Activated CD4-positive, alpha-beta memory T cell treated with anti-CD3 and anti-CD28 coated beads, Interleukin-2, amount 10 ng/mL, durations not matched to agents 7 days and 5 days (primary cell): ENCODE results near the gene VN1R4. TPM values are rescaled to one million over a fixed set of nuclear protein-coding genes. Genes with fewer than 3 reads are reported as not detected.
"Not testable (repeated sequence)": the region's sequence is repeated elsewhere in the genome, so short reads cannot be mapped to it uniquely, and the experiment has no call there.

Experiments
- CTCF ChIA-PET: fragments of 350-600 bp; sonication (Branson Sonifier 250); formaldehyde crosslinking; loops from one replicate; lab custom pipeline; 2021; ENCODE audit warnings: antibody characterized with exemption, inconsistent platforms; lab: Charles Lee
- POLR2A ChIA-PET: fragments of 350-600 bp; sonication (Branson Sonifier 250); formaldehyde crosslinking; loops from one replicate; lab custom pipeline; 2021; ENCODE audit warnings: antibody characterized with exemption; lab: Charles Lee
- DNase-seq: peaks from one replicate; pipeline ENCODE4 v3.0.0-alpha.2; 2020
- H3K27ac Mint-ChIP-seq: one replicate; pipeline ENCODE4 v1.8.0; 2021; ENCODE audit warnings: mild to moderate bottlenecking, mixed read lengths
- H3K27me3 Mint-ChIP-seq: one replicate; pipeline ENCODE4 v1.8.0; 2021; ENCODE audit warnings: mixed read lengths
- H3K36me3 Mint-ChIP-seq: one replicate; pipeline ENCODE4 v1.8.0; 2021; ENCODE audit warnings: low read depth, mixed read lengths
- H3K4me1 Mint-ChIP-seq: one replicate; pipeline ENCODE4 v1.8.0; 2021; ENCODE audit warnings: mixed read lengths
- H3K4me3 Mint-ChIP-seq: one replicate; pipeline ENCODE4 v1.8.0; 2021; ENCODE audit warnings: mild to moderate bottlenecking, mixed read lengths
- H3K9me3 Mint-ChIP-seq: one replicate; pipeline ENCODE4 v1.8.0; 2021; ENCODE audit warnings: mixed read lengths
- total RNA-seq, 2 experiments: library from RNA; stranded (reverse); gene quantifications; one replicate each; pipeline ENCODE4 v1.2.3, GENCODE V29; 2021

The VN1R4 gene
- total RNA-seq, result not detected

- peaks cover 39% of the 10 kb centered on the region for H3K9me3 Mint-ChIP-seq
- DNase-seq, H3K36me3 Mint-ChIP-seq, H3K4me1 Mint-ChIP-seq, H3K4me3 Mint-ChIP-seq, CTCF ChIA-PET, H3K27me3 Mint-ChIP-seq, H3K27ac Mint-ChIP-seq, POLR2A ChIA-PET: not testable (repeated sequence)
Measured at GRCh38 chr19:53267623-53268022, at the start of gene VN1R4. Gene VN1R4 (minus strand): TSS chr19:53267723. CDS start chr19:53267665, 58 bp downstream.

GRCh38 chr19:53311897-53312296, 44.4 kb upstream of the VN1R4 start:
- no peak overlapping the region for H3K4me3 Mint-ChIP-seq
- H3K27me3 Mint-ChIP-seq, result no peaks in the 10 kb centered on the region
- no peak overlapping the region for H3K27ac Mint-ChIP-seq
- POLR2A ChIA-PET, result no interaction called here
- CTCF ChIA-PET, result no interaction called here
- H3K36me3 Mint-ChIP-seq, result no peaks in the 10 kb centered on the region
- no peaks in the 10 kb centered on the region for H3K4me1 Mint-ChIP-seq
- H3K9me3 Mint-ChIP-seq, result peaks cover 37% of the 10 kb centered on the region
- no peak for DNase-seq

GRCh38 chr19:53311044-53311443, 43.5 kb upstream of the VN1R4 start:
- POLR2A ChIA-PET, result no interaction called here
- CTCF ChIA-PET, result no interaction called here
- Mint-ChIP-seq H3K27ac (no peak overlapping the region), H3K36me3 (no peaks in the 10 kb centered on the region), H3K4me3 (no peak overlapping the region), H3K4me1 (no peaks in the 10 kb centered on the region), H3K9me3 (peaks cover 41% of the 10 kb centered on the region), H3K27me3 (no peaks in the 10 kb centered on the region)
- DNase-seq, result no peak

GRCh38 chr19:53308339-53308811, 40.9 kb upstream of the VN1R4 start:
- no peak overlapping the region for H3K27ac Mint-ChIP-seq
- no peak for DNase-seq
- peaks cover 39% of the 10 kb centered on the region for H3K9me3 Mint-ChIP-seq
- POLR2A ChIA-PET, result no interaction called here
- H3K4me1 Mint-ChIP-seq, result no peaks in the 10 kb centered on the region
- H3K27me3 Mint-ChIP-seq, result no peaks in the 10 kb centered on the region
- no peaks in the 10 kb centered on the region for H3K36me3 Mint-ChIP-seq
- CTCF ChIA-PET, result no interaction called here
- H3K4me3 Mint-ChIP-seq, result no peak overlapping the region

- CTCF ChIA-PET, DNase-seq, H3K4me1 Mint-ChIP-seq, H3K4me3 Mint-ChIP-seq, H3K27me3 Mint-ChIP-seq, POLR2A ChIA-PET, H3K36me3 Mint-ChIP-seq, H3K27ac Mint-ChIP-seq: not testable (repeated sequence)
- H3K9me3 Mint-ChIP-seq, result peaks cover 24% of the 10 kb centered on the region
Measured at GRCh38 chr19:53301341-53301740, 33.8 kb upstream of the VN1R4 start.

- Mint-ChIP-seq H3K4me3 (no peak overlapping the region), H3K27ac (no peak overlapping the region), H3K9me3 (peaks cover 52% of the 10 kb centered on the region), H3K4me1 (no peaks in the 10 kb centered on the region), H3K27me3 (no peaks in the 10 kb centered on the region), H3K36me3 (peaks cover 7% of the 10 kb centered on the region)
- CTCF ChIA-PET, result no interaction called here
- POLR2A ChIA-PET, result no interaction called here
- DNase-seq, result no peak
Measured at GRCh38 chr19:53294786-53295441, 27.4 kb upstream of the VN1R4 start.

- Mint-ChIP-seq H3K27ac (no peak overlapping the region), H3K36me3 (peaks cover 2% of the 10 kb centered on the region), H3K9me3 (peaks cover 60% of the 10 kb centered on the region), H3K4me1 (no peaks in the 10 kb centered on the region), H3K27me3 (no peaks in the 10 kb centered on the region), H3K4me3 (no peak overlapping the region)
- no peak for DNase-seq
- CTCF ChIA-PET, result no interaction called here
- POLR2A ChIA-PET, result no interaction called here
Measured at GRCh38 chr19:53290758-53291549, 23.4 kb upstream of the VN1R4 start.

- DNase-seq, result no peak
Measured at GRCh38 chr19:53285087-53285486, 17.6 kb upstream of the VN1R4 start.

GRCh38 chr19:53281947-53282346, 14.4 kb upstream of the VN1R4 start:
- H3K36me3 Mint-ChIP-seq, DNase-seq, H3K27me3 Mint-ChIP-seq, CTCF ChIA-PET, H3K27ac Mint-ChIP-seq, POLR2A ChIA-PET, H3K4me3 Mint-ChIP-seq, H3K4me1 Mint-ChIP-seq: not testable (repeated sequence)
- H3K9me3 Mint-ChIP-seq, result peaks cover 30% of the 10 kb centered on the region

More at GRCh38 chr19:53285087-53285486, 17.6 kb upstream of the VN1R4 start:
- Mint-ChIP-seq H3K36me3 (no peaks in the 10 kb centered on the region), H3K27ac (no peak overlapping the region), H3K4me3 (no peak overlapping the region), H3K27me3 (no peaks in the 10 kb centered on the region), H3K4me1 (no peaks in the 10 kb centered on the region), H3K9me3 (peaks cover 28% of the 10 kb centered on the region)
- ChIA-PET CTCF (no interaction called here), POLR2A (no interaction called here)

- Mint-ChIP-seq H3K27ac (no peak overlapping the region), H3K4me1 (no peaks in the 10 kb centered on the region), H3K4me3 (no peak overlapping the region), H3K36me3 (peaks cover 2% of the 10 kb centered on the region), H3K9me3 (peaks cover 49% of the 10 kb centered on the region), H3K27me3 (no peaks in the 10 kb centered on the region)
- CTCF ChIA-PET, result no interaction called here
- no peak for DNase-seq
- POLR2A ChIA-PET, result no interaction called here
Measured at GRCh38 chr19:53275480-53275879, 8.0 kb upstream of the VN1R4 start.

- Mint-ChIP-seq H3K9me3 (peaks cover 43% of the 10 kb centered on the region), H3K4me1 (no peaks in the 10 kb centered on the region), H3K4me3 (no peak overlapping the region), H3K27me3 (no peaks in the 10 kb centered on the region), H3K36me3 (peaks cover under 1% of the 10 kb centered on the region), H3K27ac (no peak overlapping the region)
- ChIA-PET CTCF (no interaction called here), POLR2A (no interaction called here)
- DNase-seq, result no peak
Measured at GRCh38 chr19:53272044-53272443, 4.5 kb upstream of the VN1R4 start.

- CTCF ChIA-PET, H3K4me3 Mint-ChIP-seq, DNase-seq, H3K27me3 Mint-ChIP-seq, H3K27ac Mint-ChIP-seq, POLR2A ChIA-PET, H3K4me1 Mint-ChIP-seq, H3K36me3 Mint-ChIP-seq: not testable (repeated sequence)
- H3K9me3 Mint-ChIP-seq, result peaks cover 39% of the 10 kb centered on the region
Measured at GRCh38 chr19:53269861-53270260, 2.3 kb upstream of the VN1R4 start.

GRCh38 chr19:53257715-53258342, 9.7 kb downstream of the VN1R4 start, which contains the start of gene VN1R2:
Gene VN1R2 (plus strand): TSS chr19:53258292. CDS start chr19:53258376, 84 bp downstream.
- DNase-seq, POLR2A ChIA-PET, H3K27me3 Mint-ChIP-seq, CTCF ChIA-PET, H3K27ac Mint-ChIP-seq, H3K4me3 Mint-ChIP-seq: not testable (repeated sequence)
- H3K4me1 Mint-ChIP-seq, result peaks cover 12% of the 10 kb centered on the region
- H3K9me3 Mint-ChIP-seq, result peaks cover 32% of the 10 kb centered on the region
- H3K36me3 Mint-ChIP-seq, result peaks cover 15% of the 10 kb centered on the region
